Sigmoid colon (tissue), 4 donors: ENCODE data around the gene STX3.
"Not testable (repeated sequence)": the region's sequence is repeated elsewhere in the genome, so short reads cannot be mapped to it uniquely, and the experiment has no call there.

Experiments used
- EP300 ChIP-seq, 4 donors: sonication (generic); formaldehyde crosslinking; IDR thresholded peaks; one replicate each; pipeline ENCODE4 v1.6.1; 2017; ENCODE audit warnings: antibody characterized with exemption in 4 of 4
- POLR2A ChIP-seq, 2 donors: fragments of 450-650 bp; IDR thresholded peaks; one replicate each; pipeline ENCODE4 v1.6.1; 2016; ENCODE audit warnings: antibody characterized with exemption in 2 of 2, mild to moderate bottlenecking in 2 of 2, moderate library complexity in 2 of 2
- TF ChIP-seq, protein P1 (sequence below), 4 experiments: fragments of 450-650 bp in 3 of 4; fragments of 200-600 bp in 1 of 4; IDR thresholded peaks; one replicate each; pipeline ENCODE4 v1.5.1; 2016 to 2019; ENCODE audit warnings: antibody characterized with exemption in 4 of 4, mild to moderate bottlenecking in 3 of 4, moderate library complexity in 2 of 4

GRCh38 chr11:59851416-59851815 lies 96.2 kb downstream of the STX3 start:
- TF ChIP-seq POLR2A, EP300 (IDR thresholded peaks at IDR 0.05): not testable (repeated sequence)
- TF ChIP-seq, protein P1, sequence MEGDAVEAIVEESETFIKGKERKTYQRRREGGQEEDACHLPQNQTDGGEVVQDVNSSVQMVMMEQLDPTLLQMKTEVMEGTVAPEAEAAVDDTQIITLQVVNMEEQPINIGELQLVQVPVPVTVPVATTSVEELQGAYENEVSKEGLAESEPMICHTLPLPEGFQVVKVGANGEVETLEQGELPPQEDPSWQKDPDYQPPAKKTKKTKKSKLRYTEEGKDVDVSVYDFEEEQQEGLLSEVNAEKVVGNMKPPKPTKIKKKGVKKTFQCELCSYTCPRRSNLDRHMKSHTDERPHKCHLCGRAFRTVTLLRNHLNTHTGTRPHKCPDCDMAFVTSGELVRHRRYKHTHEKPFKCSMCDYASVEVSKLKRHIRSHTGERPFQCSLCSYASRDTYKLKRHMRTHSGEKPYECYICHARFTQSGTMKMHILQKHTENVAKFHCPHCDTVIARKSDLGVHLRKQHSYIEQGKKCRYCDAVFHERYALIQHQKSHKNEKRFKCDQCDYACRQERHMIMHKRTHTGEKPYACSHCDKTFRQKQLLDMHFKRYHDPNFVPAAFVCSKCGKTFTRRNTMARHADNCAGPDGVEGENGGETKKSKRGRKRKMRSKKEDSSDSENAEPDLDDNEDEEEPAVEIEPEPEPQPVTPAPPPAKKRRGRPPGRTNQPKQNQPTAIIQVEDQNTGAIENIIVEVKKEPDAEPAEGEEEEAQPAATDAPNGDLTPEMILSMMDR (IDR thresholded peaks at IDR 0.05), result not testable (repeated sequence)
